ENCODE data around the gene HUNK.
"Not testable (repeated sequence)": the region's sequence is repeated elsewhere in the genome, so short reads cannot be mapped to it uniquely, and the experiment has no call there.

HUNK gene

DNA sequence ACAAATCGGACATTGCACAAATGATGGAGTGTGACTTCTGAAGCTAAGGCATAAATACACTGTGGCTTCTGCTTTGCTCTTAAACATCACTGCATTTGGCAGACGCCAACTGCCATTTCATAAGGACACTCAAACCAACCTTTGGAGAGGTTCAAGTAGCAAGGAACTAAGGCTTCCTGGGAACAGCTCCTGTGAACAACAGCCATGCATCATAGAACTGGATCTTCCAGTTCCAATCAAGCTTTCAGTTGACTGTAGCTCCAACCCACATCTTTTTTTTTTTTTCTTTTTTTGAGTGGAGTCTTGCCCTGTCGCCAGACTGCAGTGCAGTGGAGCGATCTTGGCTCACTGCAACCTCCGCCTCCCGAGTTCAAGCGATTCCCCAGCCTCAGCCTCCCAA is 10.7 kb upstream of the HUNK start:
- H3K27me3 ChIP-seq (replicated peaks), result no peaks in the 10 kb centered on the region
- no peaks in the 10 kb centered on the region for H3K36me3 ChIP-seq (replicated peaks)
- DNase-seq, result no peak
- in situ Hi-C loops (cut with HindIII; ENCODE audit: low pct_ligation_motif_present, low sequenced_read_pairs), result no loop called here
- H3K4me3 ChIP-seq (ENCODE audit: low read depth, low read length), result no peak overlapping the region
- TF ChIP-seq, protein P1, sequence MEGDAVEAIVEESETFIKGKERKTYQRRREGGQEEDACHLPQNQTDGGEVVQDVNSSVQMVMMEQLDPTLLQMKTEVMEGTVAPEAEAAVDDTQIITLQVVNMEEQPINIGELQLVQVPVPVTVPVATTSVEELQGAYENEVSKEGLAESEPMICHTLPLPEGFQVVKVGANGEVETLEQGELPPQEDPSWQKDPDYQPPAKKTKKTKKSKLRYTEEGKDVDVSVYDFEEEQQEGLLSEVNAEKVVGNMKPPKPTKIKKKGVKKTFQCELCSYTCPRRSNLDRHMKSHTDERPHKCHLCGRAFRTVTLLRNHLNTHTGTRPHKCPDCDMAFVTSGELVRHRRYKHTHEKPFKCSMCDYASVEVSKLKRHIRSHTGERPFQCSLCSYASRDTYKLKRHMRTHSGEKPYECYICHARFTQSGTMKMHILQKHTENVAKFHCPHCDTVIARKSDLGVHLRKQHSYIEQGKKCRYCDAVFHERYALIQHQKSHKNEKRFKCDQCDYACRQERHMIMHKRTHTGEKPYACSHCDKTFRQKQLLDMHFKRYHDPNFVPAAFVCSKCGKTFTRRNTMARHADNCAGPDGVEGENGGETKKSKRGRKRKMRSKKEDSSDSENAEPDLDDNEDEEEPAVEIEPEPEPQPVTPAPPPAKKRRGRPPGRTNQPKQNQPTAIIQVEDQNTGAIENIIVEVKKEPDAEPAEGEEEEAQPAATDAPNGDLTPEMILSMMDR (IDR thresholded peaks at IDR 0.05; ENCODE audit: low read depth, low read length, missing control alignments), result no peak
- H3K27ac ChIP-seq, result no peak overlapping the region

DNA sequence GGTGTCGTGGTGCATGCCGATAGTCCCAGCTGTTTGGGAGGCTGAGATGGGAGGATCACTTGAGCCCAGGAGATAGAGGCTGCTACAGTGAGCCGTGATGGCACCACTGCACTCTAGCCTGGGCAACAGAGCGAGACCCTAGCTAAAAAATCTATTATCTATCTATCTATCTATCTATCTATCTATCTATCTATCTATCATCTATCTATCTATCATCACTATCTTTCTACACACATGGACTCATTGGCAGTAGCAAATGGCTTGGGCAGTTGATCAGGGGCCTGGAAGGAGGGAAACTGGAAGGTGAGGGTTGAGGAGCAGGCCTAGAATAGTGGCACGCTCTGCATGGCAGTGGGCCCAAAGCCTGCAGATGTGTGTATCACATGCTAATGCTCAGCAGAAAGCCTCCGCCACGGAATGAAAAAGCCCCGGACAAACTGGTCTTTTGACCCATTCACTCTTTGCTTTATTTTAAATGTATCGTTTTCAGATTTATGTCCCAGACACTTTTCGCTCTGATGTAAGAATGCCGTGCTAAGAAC is 7.3 kb upstream of the HUNK start:
- H3K4me3 ChIP-seq (ENCODE audit: low read depth, low read length), result no peak overlapping the region
- in situ Hi-C loops (cut with HindIII; ENCODE audit: low pct_ligation_motif_present, low sequenced_read_pairs), result no loop called here
- no peaks in the 10 kb centered on the region for H3K36me3 ChIP-seq (replicated peaks)
- no peak overlapping the region for H3K27ac ChIP-seq
- DNase-seq, result no peak
- H3K27me3 ChIP-seq (replicated peaks), result no peaks in the 10 kb centered on the region
- TF ChIP-seq, protein P1 (IDR thresholded peaks at IDR 0.05; ENCODE audit: low read depth, low read length, missing control alignments), result no peak

DNA sequence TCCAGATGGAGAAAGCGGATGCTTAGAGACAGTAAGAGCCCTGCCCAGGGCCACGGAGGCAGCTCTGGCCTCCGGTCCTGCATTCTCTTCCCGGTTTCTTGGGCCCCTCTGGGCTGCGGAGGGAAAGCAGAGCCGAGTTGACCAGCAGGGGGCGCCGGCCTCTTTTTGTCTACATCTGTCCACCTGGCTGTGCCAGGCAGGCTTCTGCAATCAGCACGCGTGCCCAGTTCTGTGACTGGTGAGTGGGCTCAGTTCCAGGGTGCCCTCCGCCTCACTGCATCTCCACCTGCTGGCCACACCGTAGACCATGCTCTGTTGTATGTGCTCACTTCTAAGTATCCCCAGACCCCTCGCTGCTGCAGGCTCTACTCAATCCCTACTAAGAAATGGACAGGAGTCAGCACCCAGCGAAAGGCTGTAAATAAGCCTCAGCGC is 6.7 kb upstream of the HUNK start:
- DNase-seq, result peak; percentile 53
- TF ChIP-seq, protein P1 (IDR thresholded peaks at IDR 0.05; ENCODE audit: low read depth, low read length, missing control alignments), result peak; percentile 89
- in situ Hi-C loops (cut with HindIII; ENCODE audit: low pct_ligation_motif_present, low sequenced_read_pairs), result no loop called here
- H3K27me3 ChIP-seq (replicated peaks), result no peaks in the 10 kb centered on the region
- no peaks in the 10 kb centered on the region for H3K36me3 ChIP-seq (replicated peaks)
- no peak overlapping the region for H3K27ac ChIP-seq
- no peak overlapping the region for H3K4me3 ChIP-seq (ENCODE audit: low read depth, low read length)

DNA sequence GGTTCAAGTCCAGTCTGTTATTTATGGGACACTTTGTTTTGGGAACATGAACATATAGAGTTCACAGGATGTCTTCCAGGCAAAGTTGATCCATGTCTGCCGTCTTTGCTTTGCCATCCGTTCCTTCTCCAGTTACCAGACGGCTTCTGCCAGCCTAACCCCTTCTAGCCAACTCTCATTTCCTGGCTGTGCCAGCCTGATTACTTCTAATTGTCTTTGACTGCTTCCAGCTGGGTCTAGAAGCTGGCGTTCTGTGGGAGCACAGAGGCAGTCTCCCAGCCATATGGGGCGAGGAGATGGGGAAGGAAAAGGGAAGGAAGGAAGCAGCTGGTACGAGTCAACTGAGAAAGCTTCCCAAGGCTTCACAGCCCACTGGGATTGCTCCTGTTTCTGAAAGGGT is 3.1 kb upstream of the HUNK start:
- Histone ChIP-seq H3K27ac (no peak overlapping the region), H3K4me3 (ENCODE audit: low read depth, low read length) (no peak overlapping the region), H3K27me3 (replicated peaks) (peaks cover 29% of the 10 kb centered on the region), H3K36me3 (replicated peaks) (no peaks in the 10 kb centered on the region)
- in situ Hi-C loops (cut with HindIII; ENCODE audit: low pct_ligation_motif_present, low sequenced_read_pairs), result no loop called here
- TF ChIP-seq, protein P1 (IDR thresholded peaks at IDR 0.05; ENCODE audit: low read depth, low read length, missing control alignments), result no peak
- DNase-seq, result no peak

DNA sequence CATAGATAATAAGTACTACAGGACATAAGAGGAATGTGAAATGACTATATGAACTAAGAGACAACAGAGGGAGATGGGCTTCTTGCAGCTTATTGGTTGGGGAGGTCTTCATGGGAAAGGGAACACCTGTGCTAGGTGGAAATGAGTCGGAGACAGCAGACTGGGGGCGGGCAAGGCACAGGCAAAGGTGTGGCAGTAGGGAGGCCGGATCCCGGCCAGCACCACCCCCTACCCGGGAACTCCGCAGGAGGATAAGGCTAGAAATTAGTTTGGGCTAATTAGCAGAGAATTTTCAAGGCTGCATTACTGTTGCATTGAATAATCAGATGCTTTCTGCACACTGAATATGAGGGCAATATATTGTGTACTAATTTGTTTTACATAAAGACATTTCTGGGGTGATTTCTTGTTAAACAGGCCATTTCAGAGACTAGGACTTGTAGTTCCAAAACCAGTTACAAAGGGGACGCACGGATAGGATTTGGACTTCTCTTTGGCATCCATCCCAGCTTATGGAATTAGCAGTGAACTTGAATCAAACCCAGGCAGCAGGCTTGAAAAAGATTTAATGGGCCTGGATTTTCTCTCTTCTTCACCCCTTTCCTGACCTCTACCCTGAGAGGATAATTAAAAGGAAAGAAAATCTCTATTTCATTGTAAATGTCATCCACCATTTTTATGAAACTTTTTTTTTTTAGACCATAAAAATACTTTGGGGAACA is 2.2 kb upstream of the HUNK start:
- DNase-seq, result no peak
- Histone ChIP-seq H3K4me3 (ENCODE audit: low read depth, low read length) (no peak overlapping the region), H3K27ac (no peak overlapping the region), H3K36me3 (replicated peaks) (no peaks in the 10 kb centered on the region), H3K27me3 (replicated peaks) (peaks cover 37% of the 10 kb centered on the region)
- TF ChIP-seq, protein P1 (IDR thresholded peaks at IDR 0.05; ENCODE audit: low read depth, low read length, missing control alignments), result no peak
- in situ Hi-C loops (cut with HindIII; ENCODE audit: low pct_ligation_motif_present, low sequenced_read_pairs), result no loop called here

DNA sequence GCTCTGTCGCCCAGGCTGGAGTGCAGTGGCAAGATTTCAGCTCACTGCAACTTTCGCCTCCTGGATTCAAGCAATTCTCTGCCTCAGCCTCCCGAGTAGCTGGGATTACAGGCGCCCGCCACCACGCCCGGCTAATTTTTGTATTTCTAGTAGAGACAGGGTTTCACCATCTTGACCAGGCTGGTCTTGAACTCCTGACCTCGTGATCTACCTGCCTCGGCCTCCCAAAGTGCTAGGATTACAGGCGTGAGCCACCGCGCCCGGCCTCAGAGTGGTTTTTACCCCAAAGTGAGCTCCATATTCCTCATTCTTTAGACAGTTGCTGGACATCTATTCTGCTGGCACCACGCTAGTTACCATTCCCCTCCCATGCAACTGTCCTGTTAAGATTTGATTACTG is 1.4 kb upstream of the HUNK start:
- H3K36me3 ChIP-seq (replicated peaks); H3K4me3 ChIP-seq (ENCODE audit: low read depth, low read length); H3K27ac ChIP-seq; in situ Hi-C loops (cut with HindIII; ENCODE audit: low pct_ligation_motif_present, low sequenced_read_pairs); DNase-seq: not testable (repeated sequence)
- H3K27me3 ChIP-seq (replicated peaks), result peaks cover 39% of the 10 kb centered on the region

All from brain microvascular endothelial cell (primary cell).